ENCODE results near the gene TGM5. TPM values are rescaled to one million over a fixed set of nuclear protein-coding genes. Genes with fewer than 3 reads are reported as not detected.

TGM5 gene
- total and polyA plus RNA-seq, 2 donors from 2014 or later, result not detected

DNA sequence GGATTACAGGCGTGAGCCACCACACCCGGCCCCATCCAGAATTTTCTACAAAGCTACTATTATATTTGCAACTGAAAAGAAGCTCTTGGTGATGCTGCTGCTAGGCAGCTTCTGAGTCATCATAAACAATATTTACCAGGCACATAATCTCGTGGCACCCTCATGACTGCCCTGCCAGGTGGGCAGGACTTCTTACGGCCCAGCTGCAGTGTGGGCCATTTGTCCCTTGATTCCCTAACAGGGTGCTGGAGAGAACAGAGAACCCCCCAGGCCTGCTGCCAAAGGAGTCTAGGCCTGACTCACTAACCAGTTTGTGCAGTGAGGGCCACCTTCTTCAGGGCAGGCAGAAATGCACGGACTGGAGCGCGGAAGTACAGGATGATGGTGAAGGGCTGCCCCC is 50.8 kb downstream of the TGM5 start:
- Histone ChIP-seq H3K27me3 (ENCODE audit: control insufficient read depth, insufficient read depth, low read length) (no peaks in the 10 kb centered on the region), H3K27ac (ENCODE audit: low read depth in 2 of 2, low read length in 2 of 2) (no peak overlapping the region), H3K9me3 (ENCODE audit: control insufficient read depth in 2 of 3, insufficient read depth in 1 of 3, low read length in 3 of 3) (no peaks in the 10 kb centered on the region), H3K9ac (ENCODE audit: low read length in 3 of 3) (no peak overlapping the region), H3K36me3 (ENCODE audit: control insufficient read depth in 2 of 3, insufficient read depth in 3 of 3, low read length in 3 of 3) (no peaks in the 10 kb centered on the region), H3K4me3 (ENCODE audit: low read length in 3 of 3) (no peak overlapping the region), H3K4me1 (ENCODE audit: control insufficient read depth in 2 of 3, insufficient read depth in 2 of 3, low read depth in 1 of 3, low read length in 3 of 3) (no peaks in the 10 kb centered on the region)
- DNase-seq (peak in 1 of 5 donors; percentile 3), FAIRE-seq (no peak)
- intact Hi-C loops (cut with DNase I), result no loop called here
- TF ChIP-seq CTCF (IDR thresholded peaks at IDR 0.05; ENCODE audit: borderline replicate concordance, extremely low read depth, insufficient read depth), result no peak

DNA sequence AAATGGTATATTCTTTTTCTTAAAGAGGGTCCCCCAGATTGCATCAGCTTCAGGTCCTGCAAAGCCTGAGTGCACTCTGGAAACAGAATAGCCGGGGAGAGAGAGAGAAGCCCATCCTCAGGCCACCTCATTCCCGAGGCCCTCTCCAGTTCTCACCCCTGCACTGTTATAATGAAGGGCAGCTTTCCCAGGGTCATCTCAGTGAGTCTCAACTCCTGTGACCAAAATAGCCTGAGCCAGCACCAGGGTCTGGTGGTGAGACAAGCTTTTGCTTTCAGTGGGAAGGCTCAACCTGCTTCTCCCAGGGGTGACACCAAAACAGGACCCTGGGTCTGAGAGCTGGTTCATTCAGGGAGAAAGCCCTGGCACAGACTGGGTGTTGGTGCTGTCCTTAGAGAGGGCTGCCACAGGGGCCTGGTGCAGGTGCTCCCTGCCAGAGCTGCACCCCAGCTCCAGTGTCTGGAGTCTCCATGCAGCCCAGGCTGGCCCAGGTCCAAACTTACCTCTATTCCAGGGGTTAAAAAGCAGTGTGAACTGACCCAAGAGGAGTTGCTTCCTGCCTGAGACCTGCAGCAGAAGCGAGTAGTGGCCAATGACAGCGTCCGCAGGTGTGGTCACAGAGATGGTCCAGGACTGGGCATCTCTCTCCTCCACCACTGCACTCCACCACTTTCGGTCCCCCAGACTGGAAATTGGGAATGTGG is 52.0 kb downstream of the TGM5 start:
- Histone ChIP-seq H3K4me1 (ENCODE audit: control insufficient read depth in 2 of 3, insufficient read depth in 2 of 3, low read depth in 1 of 3, low read length in 3 of 3) (no peaks in the 10 kb centered on the region), H3K9me3 (ENCODE audit: control insufficient read depth in 2 of 3, insufficient read depth in 1 of 3, low read length in 3 of 3) (no peaks in the 10 kb centered on the region), H3K27ac (ENCODE audit: low read depth in 2 of 2, low read length in 2 of 2) (no peak overlapping the region), H3K27me3 (ENCODE audit: control insufficient read depth, insufficient read depth, low read length) (no peaks in the 10 kb centered on the region), H3K4me3 (ENCODE audit: low read length in 3 of 3) (no peak overlapping the region), H3K9ac (ENCODE audit: low read length in 3 of 3) (no peak overlapping the region), H3K36me3 (ENCODE audit: control insufficient read depth in 2 of 3, insufficient read depth in 3 of 3, low read length in 3 of 3) (no peaks in the 10 kb centered on the region)
- FAIRE-seq (no peak), DNase-seq (no peak)
- no peak for TF ChIP-seq CTCF (IDR thresholded peaks at IDR 0.05; ENCODE audit: borderline replicate concordance, extremely low read depth, insufficient read depth)
- intact Hi-C loops (cut with DNase I), result no loop called here

GRCh38 chr15:43214169-43214568 is 52.6 kb downstream of the TGM5 start:
- Histone ChIP-seq H3K27ac (ENCODE audit: low read depth in 2 of 2, low read length in 2 of 2) (no peak overlapping the region), H3K4me1 (ENCODE audit: control insufficient read depth in 2 of 3, insufficient read depth in 2 of 3, low read depth in 1 of 3, low read length in 3 of 3) (no peaks in the 10 kb centered on the region), H3K9me3 (ENCODE audit: control insufficient read depth in 2 of 3, insufficient read depth in 1 of 3, low read length in 3 of 3) (no peaks in the 10 kb centered on the region), H3K9ac (ENCODE audit: low read length in 3 of 3) (no peak overlapping the region), H3K27me3 (ENCODE audit: control insufficient read depth, insufficient read depth, low read length) (no peaks in the 10 kb centered on the region), H3K4me3 (ENCODE audit: low read length in 3 of 3) (no peak overlapping the region), H3K36me3 (ENCODE audit: control insufficient read depth in 2 of 3, insufficient read depth in 3 of 3, low read length in 3 of 3) (no peaks in the 10 kb centered on the region)
- intact Hi-C loops (cut with DNase I), result no loop called here
- TF ChIP-seq CTCF (IDR thresholded peaks at IDR 0.05; ENCODE audit: borderline replicate concordance, extremely low read depth, insufficient read depth), result no peak
- no peak for FAIRE-seq
- no peak for DNase-seq

- no peak for DNase-seq
- Histone ChIP-seq H3K4me1 (ENCODE audit: control insufficient read depth in 2 of 3, insufficient read depth in 2 of 3, low read depth in 1 of 3, low read length in 3 of 3) (no peaks in the 10 kb centered on the region), H3K36me3 (ENCODE audit: control insufficient read depth in 2 of 3, insufficient read depth in 3 of 3, low read length in 3 of 3) (no peaks in the 10 kb centered on the region), H3K9ac (ENCODE audit: low read length in 3 of 3) (no peak overlapping the region), H3K27me3 (ENCODE audit: control insufficient read depth, insufficient read depth, low read length) (no peaks in the 10 kb centered on the region), H3K9me3 (ENCODE audit: control insufficient read depth in 2 of 3, insufficient read depth in 1 of 3, low read length in 3 of 3) (no peaks in the 10 kb centered on the region), H3K27ac (ENCODE audit: low read depth in 2 of 2, low read length in 2 of 2) (no peak overlapping the region), H3K4me3 (ENCODE audit: low read length in 3 of 3) (no peak overlapping the region)
- intact Hi-C loops (cut with DNase I), result no loop called here
- TF ChIP-seq CTCF (IDR thresholded peaks at IDR 0.05; ENCODE audit: borderline replicate concordance, extremely low read depth, insufficient read depth), result no peak
- no peak for FAIRE-seq
Observed at GRCh38 chr15:43213466-43213865, 53.3 kb downstream of the TGM5 start.

Measured in kidney (tissue), 14 donors.